IMR-90 (cell line): Measurements from ENCODE around the gene SCFD1.

ENCODE experiments used
- BHLHE40 ChIP-seq: fragments of 150-350 bp; IDR thresholded peaks from 2 replicates; pipeline ENCODE4 v1.6.1; 2016; ENCODE audit warnings: mild to moderate bottlenecking, low read depth, low read length
- POLR2A ChIP-seq: IDR thresholded peaks from 2 replicates; pipeline ENCODE4 v1.6.1; 2012; ENCODE audit warnings: mild to moderate bottlenecking, low read depth, low read length
- SMC3 ChIP-seq: fragments of 150-350 bp; IDR thresholded peaks from 2 replicates; pipeline ENCODE4 v1.6.1; 2016; ENCODE audit warnings: low read depth, mild to moderate bottlenecking, antibody characterized with exemption, low read length, moderate library complexity

DNA sequence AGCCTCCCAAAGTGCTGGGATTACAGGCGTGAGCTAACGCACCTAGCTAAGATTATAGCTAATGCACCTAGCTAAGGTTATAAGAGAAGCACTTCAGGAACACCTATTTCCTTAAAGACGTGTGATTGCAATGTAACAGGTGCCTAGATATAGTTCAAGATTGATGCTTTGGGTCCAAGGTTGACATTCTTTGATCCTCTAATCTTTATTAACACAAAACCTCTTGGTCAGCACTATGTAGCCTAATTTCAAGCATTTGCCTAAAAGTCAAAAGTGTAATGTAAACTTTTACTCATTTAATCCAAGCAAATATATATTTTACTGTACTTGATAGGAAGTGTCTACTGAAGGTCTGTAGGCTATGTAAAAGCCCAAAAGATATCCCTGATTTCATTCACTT is 36.5 kb downstream of the SCFD1 start:
- TF ChIP-seq BHLHE40 (no peak), POLR2A (no peak), SMC3 (no peak)
